ENCODE measurements around the gene AKT3.

AKT3 gene

GRCh38 chr1:243553090-243553489 is 297.0 kb downstream of the AKT3 start:
- no peak for DNase-seq (ENCODE audit: low read depth)

GRCh38 chr1:243550276-243550675 is 299.8 kb downstream of the AKT3 start:
- DNase-seq (ENCODE audit: low read depth), result no peak

- DNase-seq (ENCODE audit: low read depth), result no peak
Measured at GRCh38 chr1:243549791-243550190, 300.3 kb downstream of the AKT3 start.

GRCh38 chr1:243549108-243549507 is 300.9 kb downstream of the AKT3 start:
- DNase-seq (ENCODE audit: low read depth), result no peak

- no peak for DNase-seq (ENCODE audit: low read depth)
Measured at GRCh38 chr1:243548516-243548915, 301.5 kb downstream of the AKT3 start.

- DNase-seq (ENCODE audit: low read depth), result no peak
Measured at GRCh38 chr1:243547891-243548290, 302.2 kb downstream of the AKT3 start.

- no peak for DNase-seq (ENCODE audit: low read depth)
Measured at GRCh38 chr1:243546457-243546856, 303.6 kb downstream of the AKT3 start.

GRCh38 chr1:243543501-243543900 is 306.5 kb downstream of the AKT3 start:
- no peak for DNase-seq (ENCODE audit: low read depth)

GRCh38 chr1:243542739-243543415 is 307.2 kb downstream of the AKT3 start:
- no peak for DNase-seq (ENCODE audit: low read depth)

- DNase-seq (ENCODE audit: low read depth), result no peak
Measured at GRCh38 chr1:243539636-243540035, 310.4 kb downstream of the AKT3 start.

GRCh38 chr1:243535014-243535413 is 315.0 kb downstream of the AKT3 start:
- no peak for DNase-seq (ENCODE audit: low read depth)

GRCh38 chr1:243529512-243529911 is 320.5 kb downstream of the AKT3 start:
- no peak for DNase-seq (ENCODE audit: low read depth)

- DNase-seq (ENCODE audit: low read depth), result no peak
Measured at GRCh38 chr1:243528459-243529121, 321.5 kb downstream of the AKT3 start.

GRCh38 chr1:243526180-243526579 is 323.9 kb downstream of the AKT3 start:
- DNase-seq (ENCODE audit: low read depth), result no peak

GRCh38 chr1:243525085-243525487 is 325.0 kb downstream of the AKT3 start:
- DNase-seq (ENCODE audit: low read depth), result no peak

- no peak for DNase-seq (ENCODE audit: low read depth)
Measured at GRCh38 chr1:243523766-243524165, 326.3 kb downstream of the AKT3 start.

GRCh38 chr1:243520831-243521230 is 329.2 kb downstream of the AKT3 start:
- DNase-seq (ENCODE audit: low read depth), result no peak

- no peak for DNase-seq (ENCODE audit: low read depth)
Measured at GRCh38 chr1:243514927-243515326, 335.1 kb downstream of the AKT3 start.

- DNase-seq (ENCODE audit: low read depth), result no peak
Measured at GRCh38 chr1:243513726-243514491, 336.1 kb downstream of the AKT3 start.

GRCh38 chr1:243510928-243511327 is 339.1 kb downstream of the AKT3 start:
- no peak for DNase-seq (ENCODE audit: low read depth)

- no peak for DNase-seq (ENCODE audit: low read depth)
Measured at GRCh38 chr1:243508943-243509342, 341.1 kb downstream of the AKT3 start.

GRCh38 chr1:243508303-243508713 is 341.7 kb downstream of the AKT3 start:
- DNase-seq (ENCODE audit: low read depth), result peak; percentile 25

GRCh38 chr1:243507672-243508302 is 342.3 kb downstream of the AKT3 start:
- no peak for DNase-seq (ENCODE audit: low read depth)

Data from stimulated activated CD8-positive, alpha-beta memory T cell treated with anti-CD3 and anti-CD28 coated beads, Interleukin-12 subunit alpha, Interleukin-12 subunit beta, amount 100 ng/mL, for 4 hours (primary cell).